Thymus (tissue), 11 donors: ENCODE measurements around the gene CYP11A1. TPM values are rescaled to one million over a fixed set of nuclear protein-coding genes. Genes with fewer than 3 reads are reported as not detected.
"Not testable (repeated sequence)": the region's sequence is repeated elsewhere in the genome, so short reads cannot be mapped to it uniquely, and the experiment has no call there.

Source experiments
- DNase-seq, 9 donors: peaks; one replicate each; pipeline ENCODE4 v3.0.0-alpha.2; 2013; ENCODE audit warnings: low spot score in 9 of 9, low read depth in 6 of 9, missing footprints in 1 of 9
- H3K27ac ChIP-seq, 2 donors: one replicate each; pipeline ENCODE4 v1.5.1; 2013; ENCODE audit warnings: control low read depth in 1 of 2, low read depth in 1 of 2, low read length in 1 of 2, mild to moderate bottlenecking in 1 of 2, moderate library complexity in 1 of 2
- H3K27me3 ChIP-seq, 2 donors: one replicate each; pipeline ENCODE4 v1.5.1; 2013; ENCODE audit warnings: low read length in 1 of 2; ENCODE audit not compliant: control insufficient read depth in 2 of 2, insufficient read depth in 1 of 2
- H3K36me3 ChIP-seq, 2 donors: one replicate each; pipeline ENCODE4 v1.5.1; 2013; ENCODE audit warnings: low read length in 1 of 2, mild to moderate bottlenecking in 1 of 2, moderate library complexity in 1 of 2; ENCODE audit not compliant: control insufficient read depth in 2 of 2, insufficient read depth in 2 of 2
- H3K4me1 ChIP-seq, 2 donors: one replicate each; pipeline ENCODE4 v1.5.1; 2013; ENCODE audit warnings: low read length in 2 of 2; ENCODE audit not compliant: control insufficient read depth in 2 of 2, insufficient read depth in 2 of 2
- H3K4me3 ChIP-seq, 2 donors: one replicate each; pipeline ENCODE4 v1.5.1; 2013; ENCODE audit warnings: low read length in 2 of 2, control low read depth in 1 of 2, mild to moderate bottlenecking in 1 of 2
- H3K9me3 ChIP-seq, 2 donors: one replicate each; pipeline ENCODE4 v1.5.1; 2013; ENCODE audit warnings: low read length in 1 of 2, mild to moderate bottlenecking in 1 of 2; ENCODE audit not compliant: control insufficient read depth in 2 of 2, insufficient read depth in 1 of 2
- WGBS: extraction: QIAGEN DNeasy Blood & Tissue Kit; methylation state at CpG from one replicate; pipeline ENCODE4 v1.1.7; 2013; 5-methylcytosine and 5-hydroxymethylcytosine counted together
- polyA plus RNA-seq: library from polyadenylated mRNA; stranded (reverse); fragments of 200-250 nt; gene quantifications from one replicate; pipeline ENCODE4 v1.2.3, GENCODE V29; 2013
- total RNA-seq: library from RNA; stranded (reverse); fragments of 120-200 nt; gene quantifications from one replicate; pipeline ENCODE4 v1.2.4, GENCODE V29; 2013
- donor health status: healthy.

The CYP11A1 gene
- total and polyA plus RNA-seq, 2 donors: 0.66 to 1.0 TPM

GRCh38 chr15:74362482-74362881, 5.0 kb downstream of the CYP11A1 start:
- H3K27ac ChIP-seq: no peak overlapping the region
- H3K4me1 ChIP-seq: peaks cover 0 to 2% of the 10 kb centered on the region in 2 donors
- H3K4me3 ChIP-seq: no peak overlapping the region
- H3K27me3 ChIP-seq: peaks cover 15 to 36% of the 10 kb centered on the region in 2 donors
- no peaks in the 10 kb centered on the region for H3K36me3 ChIP-seq
- H3K9me3 ChIP-seq: no peaks in the 10 kb centered on the region
- no peak for DNase-seq
- 97% methylated on average over 1 of the region's 1 CpG for WGBS

GRCh38 chr15:74360855-74361254, 6.6 kb downstream of the CYP11A1 start:
- not testable (repeated sequence) for H3K9me3 ChIP-seq, H3K27ac ChIP-seq, H3K4me1 ChIP-seq, H3K36me3 ChIP-seq, H3K4me3 ChIP-seq, DNase-seq
- 91% methylated on average over 1 of the region's 1 CpG for WGBS
- H3K27me3 ChIP-seq: peaks cover 10 to 19% of the 10 kb centered on the region in 2 donors

- H3K4me1 ChIP-seq, H3K36me3 ChIP-seq, H3K27me3 ChIP-seq, H3K4me3 ChIP-seq, H3K27ac ChIP-seq, H3K9me3 ChIP-seq, DNase-seq: not testable (repeated sequence)
- WGBS: 91% methylated on average over 6 of the region's 6 CpGs
Measured at GRCh38 chr15:74359376-74359775, 8.1 kb downstream of the CYP11A1 start.

- not testable (repeated sequence) for H3K36me3 ChIP-seq, DNase-seq, H3K4me3 ChIP-seq, H3K4me1 ChIP-seq, H3K27me3 ChIP-seq, H3K27ac ChIP-seq, H3K9me3 ChIP-seq
- WGBS: 96% methylated on average over 7 of the region's 7 CpGs
Measured at GRCh38 chr15:74357514-74357913, 9.9 kb downstream of the CYP11A1 start.

- not testable (repeated sequence) for H3K9me3 ChIP-seq, H3K4me3 ChIP-seq, DNase-seq, H3K27me3 ChIP-seq, H3K27ac ChIP-seq, H3K36me3 ChIP-seq, H3K4me1 ChIP-seq
- 96% methylated on average over 6 of the region's 6 CpGs for WGBS
Measured at GRCh38 chr15:74356050-74356449, 11.4 kb downstream of the CYP11A1 start.

GRCh38 chr15:74353992-74354391, 13.5 kb downstream of the CYP11A1 start:
- not testable (repeated sequence) for H3K27me3 ChIP-seq, H3K36me3 ChIP-seq, DNase-seq, H3K4me1 ChIP-seq, H3K27ac ChIP-seq, H3K9me3 ChIP-seq, H3K4me3 ChIP-seq
- WGBS: 98% methylated on average over 2 of the region's 2 CpGs

GRCh38 chr15:74352393-74352910, 15.0 kb downstream of the CYP11A1 start:
- H3K4me1 ChIP-seq: no peaks in the 10 kb centered on the region
- no peak overlapping the region for H3K27ac ChIP-seq
- H3K36me3 ChIP-seq: no peaks in the 10 kb centered on the region
- peaks cover 0 to 7% of the 10 kb centered on the region in 2 donors for H3K9me3 ChIP-seq
- no peak for DNase-seq
- H3K4me3 ChIP-seq: no peak overlapping the region
- peaks cover 0 to 2% of the 10 kb centered on the region in 2 donors for H3K27me3 ChIP-seq
- 93% methylated on average over 3 of the region's 3 CpGs for WGBS

- DNase-seq: no peak
- no peaks in the 10 kb centered on the region for H3K36me3 ChIP-seq
Measured at GRCh38 chr15:74351670-74352069, 15.8 kb downstream of the CYP11A1 start.

GRCh38 chr15:74350295-74351275, 16.9 kb downstream of the CYP11A1 start:
- Histone ChIP-seq H3K4me1 (no peaks in the 10 kb centered on the region), H3K27me3 (peaks cover 0 to 2% of the 10 kb centered on the region in 2 donors), H3K4me3 (no peak overlapping the region), H3K27ac (no peak overlapping the region), H3K36me3 (no peaks in the 10 kb centered on the region), H3K9me3 (peaks cover 0 to 7% of the 10 kb centered on the region in 2 donors)
- no peak for DNase-seq
- 90% methylated on average over 14 of the region's 14 CpGs for WGBS

More at GRCh38 chr15:74351670-74352069, 15.8 kb downstream of the CYP11A1 start:
- H3K4me1 ChIP-seq: no peaks in the 10 kb centered on the region
- WGBS: 75% methylated on average over 3 of the region's 3 CpGs
- no peak overlapping the region for H3K4me3 ChIP-seq
- H3K27me3 ChIP-seq: peaks cover 0 to 2% of the 10 kb centered on the region in 2 donors
- peaks cover 0 to 7% of the 10 kb centered on the region in 2 donors for H3K9me3 ChIP-seq
- H3K27ac ChIP-seq: no peak overlapping the region
